Suprapubic skin (tissue), 4 donors: ENCODE data around the gene UBE3D. TPM values are rescaled to one million over a fixed set of nuclear protein-coding genes. Genes with fewer than 3 reads are reported as not detected.

Experiments used
- DNase-seq, 2 donors: peaks; one replicate each; pipeline ENCODE4 v3.0.0-alpha.2; 2019; ENCODE audit warnings: low spot score in 2 of 2
- H3K27ac ChIP-seq: fragments of 200-600 bp; sonication (generic); one replicate; pipeline ENCODE4 v1.5.1; 2019
- H3K27me3 ChIP-seq: fragments of 200-600 bp; sonication (generic); one replicate; pipeline ENCODE4 v1.5.1; 2019
- H3K36me3 ChIP-seq: fragments of 200-600 bp; sonication (generic); one replicate; pipeline ENCODE4 v1.5.1; 2019
- H3K4me1 ChIP-seq: fragments of 200-600 bp; sonication (generic); one replicate; pipeline ENCODE4 v1.5.1; 2019
- H3K4me3 ChIP-seq: fragments of 200-600 bp; sonication (generic); one replicate; pipeline ENCODE4 v1.5.1; 2019; ENCODE audit warnings: mild to moderate bottlenecking
- H3K9me3 ChIP-seq: fragments of 200-600 bp; sonication (generic); one replicate; pipeline ENCODE4 v1.5.1; 2019
- CTCF ChIP-seq, 2 donors: fragments of 200-600 bp in 1 of 2; fragments of 450-650 bp in 1 of 2; sonication (generic) in 1 of 2; IDR thresholded peaks; one replicate each; pipeline ENCODE4 v1.5.1; 2016 to 2019; ENCODE audit warnings: antibody characterized with exemption in 2 of 2, mild to moderate bottlenecking in 1 of 2, moderate library complexity in 1 of 2
- EP300 ChIP-seq: sonication (generic); formaldehyde crosslinking; IDR thresholded peaks from one replicate; pipeline ENCODE4 v1.6.1; 2017; ENCODE audit warnings: antibody characterized with exemption
- POLR2A ChIP-seq, 2 donors: fragments of 450-650 bp; IDR thresholded peaks; one replicate each; pipeline ENCODE4 v1.6.1; 2017; ENCODE audit warnings: antibody characterized with exemption in 2 of 2, mild to moderate bottlenecking in 2 of 2, moderate library complexity in 2 of 2
- POLR2AphosphoS5 ChIP-seq, 3 donors: sonication (generic); formaldehyde crosslinking; IDR thresholded peaks; one replicate each; pipeline ENCODE4 v1.6.1; 2017; ENCODE audit warnings: antibody characterized with exemption in 3 of 3
- WGBS: methylation state at CpG from one replicate; pipeline ENCODE4 v1.1.5; 2018; 5-methylcytosine and 5-hydroxymethylcytosine counted together
- total RNA-seq, 4 donors: library from RNA; depleted of rRNA; stranded (reverse); fragments of >200 nt; gene quantifications; one replicate each; pipeline ENCODE4 v1.1.0, GENCODE V29; 2016

UBE3D gene
- total RNA-seq, 4 donors from 2014 or later: 7.2 to 11.7 (median 7.5) TPM

GRCh38 chr6:82968708-82969107, 96.9 kb downstream of the UBE3D start:
- TF ChIP-seq EP300: no peak
- TF ChIP-seq POLR2AphosphoS5 (IDR thresholded peaks at IDR 0.05): no peak
- TF ChIP-seq CTCF (IDR thresholded peaks at IDR 0.05): no peak
- TF ChIP-seq POLR2A (IDR thresholded peaks at IDR 0.05): no peak
- no peaks in the 10 kb centered on the region for H3K9me3 ChIP-seq
- WGBS: 98% methylated on average over 2 of the region's 2 CpGs

GRCh38 chr6:82963191-82963925, 102.3 kb downstream of the UBE3D start:
- no peaks in the 10 kb centered on the region for H3K27me3 ChIP-seq
- H3K27ac ChIP-seq: no peak overlapping the region
- 91% methylated on average over 2 of the region's 2 CpGs for WGBS
- no peaks in the 10 kb centered on the region for H3K9me3 ChIP-seq
- H3K36me3 ChIP-seq: no peaks in the 10 kb centered on the region
- H3K4me3 ChIP-seq: no peak overlapping the region
- no peak for DNase-seq
- no peaks in the 10 kb centered on the region for H3K4me1 ChIP-seq
- no peak for TF ChIP-seq POLR2AphosphoS5 (IDR thresholded peaks at IDR 0.05)
- TF ChIP-seq EP300: no peak
- TF ChIP-seq POLR2A (IDR thresholded peaks at IDR 0.05): no peak
- no peak for TF ChIP-seq CTCF (IDR thresholded peaks at IDR 0.05)

More at GRCh38 chr6:82968708-82969107, 96.9 kb downstream of the UBE3D start:
- no peak overlapping the region for H3K27ac ChIP-seq
- H3K36me3 ChIP-seq: no peaks in the 10 kb centered on the region
- no peak for DNase-seq
- H3K4me1 ChIP-seq: no peaks in the 10 kb centered on the region
- no peak overlapping the region for H3K4me3 ChIP-seq
- no peaks in the 10 kb centered on the region for H3K27me3 ChIP-seq

- no peak for DNase-seq
- H3K4me1 ChIP-seq: no peaks in the 10 kb centered on the region
- no peaks in the 10 kb centered on the region for H3K9me3 ChIP-seq
- TF ChIP-seq POLR2A (IDR thresholded peaks at IDR 0.05) (no peak), POLR2AphosphoS5 (IDR thresholded peaks at IDR 0.05) (no peak), EP300 (no peak), CTCF (IDR thresholded peaks at IDR 0.05) (no peak)
- H3K27ac ChIP-seq: no peak overlapping the region
- H3K4me3 ChIP-seq: no peak overlapping the region
- no peaks in the 10 kb centered on the region for H3K36me3 ChIP-seq
- no peaks in the 10 kb centered on the region for H3K27me3 ChIP-seq
- 77% methylated on average over 4 of the region's 4 CpGs for WGBS
Observed at GRCh38 chr6:82959385-82959941, 106.2 kb downstream of the UBE3D start.

GRCh38 chr6:82958551-82958950, 107.1 kb downstream of the UBE3D start:
- 66% methylated on average over 1 of the region's 1 CpG for WGBS
- DNase-seq: no peak
- H3K9me3 ChIP-seq: no peaks in the 10 kb centered on the region
- no peak overlapping the region for H3K27ac ChIP-seq
- TF ChIP-seq POLR2AphosphoS5 (IDR thresholded peaks at IDR 0.05) (no peak), CTCF (IDR thresholded peaks at IDR 0.05) (no peak), EP300 (no peak), POLR2A (IDR thresholded peaks at IDR 0.05) (no peak)
- H3K4me1 ChIP-seq: no peaks in the 10 kb centered on the region
- H3K27me3 ChIP-seq: no peaks in the 10 kb centered on the region
- no peak overlapping the region for H3K4me3 ChIP-seq
- no peaks in the 10 kb centered on the region for H3K36me3 ChIP-seq

- no peaks in the 10 kb centered on the region for H3K36me3 ChIP-seq
- H3K4me3 ChIP-seq: no peak overlapping the region
- H3K9me3 ChIP-seq: no peaks in the 10 kb centered on the region
- no peaks in the 10 kb centered on the region for H3K4me1 ChIP-seq
- H3K27me3 ChIP-seq: no peaks in the 10 kb centered on the region
- 77% methylated on average over 2 of the region's 2 CpGs for WGBS
- TF ChIP-seq POLR2AphosphoS5 (IDR thresholded peaks at IDR 0.05) (no peak), POLR2A (IDR thresholded peaks at IDR 0.05) (no peak), EP300 (no peak), CTCF (IDR thresholded peaks at IDR 0.05) (no peak)
- DNase-seq: no peak
- no peak overlapping the region for H3K27ac ChIP-seq
Observed at GRCh38 chr6:82957868-82958245, 107.8 kb downstream of the UBE3D start.
